H7 (cell line): ENCODE data around the gene PTPRT. TPM values are rescaled to one million over a fixed set of nuclear protein-coding genes. Genes with fewer than 3 reads are reported as not detected.

Experiments used
- DNase-seq: peaks from one replicate; pipeline ENCODE4 v3.0.0; 2012
- H3K27me3 ChIP-seq: 2 replicates; pipeline ENCODE4 v1.6.0; 2011; ENCODE audit warnings: mild to moderate bottlenecking, low read length; ENCODE audit not compliant: control insufficient read depth, insufficient read depth
- H3K36me3 ChIP-seq: replicated peaks from 2 replicates; pipeline ENCODE4 v1.5.1; 2011; ENCODE audit warnings: low read length; ENCODE audit not compliant: control insufficient read depth, insufficient read depth
- H3K4me3 ChIP-seq: 2 replicates; pipeline ENCODE4 v1.5.1; 2011; ENCODE audit warnings: low read depth, mild to moderate bottlenecking, control low read depth, low read length, moderate library complexity; ENCODE audit not compliant: insufficient read depth
- total RNA-seq: library from RNA; depleted of rRNA; stranded (reverse); fragments of >200 nt; shearing (Covaris generic); gene quantifications from 2 replicates; pipeline ENCODE4 v1.2.3, GENCODE V29; 2014

Gene PTPRT
- total RNA-seq, 1 experiment from 2014 or later: 0.07 TPM

GRCh38 chr20:42085366-42085765 is 1104.3 kb downstream of the PTPRT start:
- no peak for DNase-seq
- H3K27me3 ChIP-seq: no peaks in the 10 kb centered on the region
- no peaks in the 10 kb centered on the region for H3K36me3 ChIP-seq
- no peak overlapping the region for H3K4me3 ChIP-seq

GRCh38 chr20:42083280-42083679 is 1106.4 kb downstream of the PTPRT start:
- Histone ChIP-seq H3K27me3 (no peaks in the 10 kb centered on the region), H3K36me3 (no peaks in the 10 kb centered on the region), H3K4me3 (no peak overlapping the region)
- no peak for DNase-seq

- Histone ChIP-seq H3K27me3 (no peaks in the 10 kb centered on the region), H3K36me3 (no peaks in the 10 kb centered on the region), H3K4me3 (no peak overlapping the region)
- DNase-seq: no peak
Measured at GRCh38 chr20:42082611-42083010, 1107.1 kb downstream of the PTPRT start.

- Histone ChIP-seq H3K27me3 (no peaks in the 10 kb centered on the region), H3K36me3 (no peaks in the 10 kb centered on the region), H3K4me3 (no peak overlapping the region)
- no peak for DNase-seq
Measured at GRCh38 chr20:42080956-42081355, 1108.8 kb downstream of the PTPRT start.

- Histone ChIP-seq H3K36me3 (no peaks in the 10 kb centered on the region), H3K4me3 (no peak overlapping the region), H3K27me3 (no peaks in the 10 kb centered on the region)
- DNase-seq: no peak
Measured at GRCh38 chr20:42074944-42075343, 1114.8 kb downstream of the PTPRT start.

GRCh38 chr20:42067596-42067995 is 1122.1 kb downstream of the PTPRT start:
- DNase-seq: no peak
- no peak overlapping the region for H3K4me3 ChIP-seq
- H3K36me3 ChIP-seq: no peaks in the 10 kb centered on the region
- no peaks in the 10 kb centered on the region for H3K27me3 ChIP-seq

GRCh38 chr20:42067174-42067573 is 1122.5 kb downstream of the PTPRT start:
- H3K27me3 ChIP-seq: no peaks in the 10 kb centered on the region

GRCh38 chr20:42063141-42063540 is 1126.6 kb downstream of the PTPRT start:
- no peaks in the 10 kb centered on the region for H3K36me3 ChIP-seq
- no peak for DNase-seq

More at GRCh38 chr20:42067174-42067573, 1122.5 kb downstream of the PTPRT start:
- Histone ChIP-seq H3K4me3 (no peak overlapping the region), H3K36me3 (no peaks in the 10 kb centered on the region)
- no peak for DNase-seq

GRCh38 chr20:42053350-42053749 is 1136.4 kb downstream of the PTPRT start:
- no peak overlapping the region for H3K4me3 ChIP-seq
- no peaks in the 10 kb centered on the region for H3K36me3 ChIP-seq
- H3K27me3 ChIP-seq: no peaks in the 10 kb centered on the region
- DNase-seq: no peak

More at GRCh38 chr20:42063141-42063540, 1126.6 kb downstream of the PTPRT start:
- no peaks in the 10 kb centered on the region for H3K27me3 ChIP-seq
- no peak overlapping the region for H3K4me3 ChIP-seq

GRCh38 chr20:42051921-42052320 is 1137.8 kb downstream of the PTPRT start:
- no peak for DNase-seq
- no peaks in the 10 kb centered on the region for H3K27me3 ChIP-seq
- no peaks in the 10 kb centered on the region for H3K36me3 ChIP-seq
- H3K4me3 ChIP-seq: no peak overlapping the region

GRCh38 chr20:42046371-42047085 is 1143.2 kb downstream of the PTPRT start:
- DNase-seq: no peak
- Histone ChIP-seq H3K36me3 (no peaks in the 10 kb centered on the region), H3K4me3 (no peak overlapping the region), H3K27me3 (no peaks in the 10 kb centered on the region)

GRCh38 chr20:42043921-42044320 is 1145.8 kb downstream of the PTPRT start:
- no peaks in the 10 kb centered on the region for H3K27me3 ChIP-seq
- no peaks in the 10 kb centered on the region for H3K36me3 ChIP-seq
- H3K4me3 ChIP-seq: no peak overlapping the region
- DNase-seq: no peak

GRCh38 chr20:42041000-42041565 is 1148.6 kb downstream of the PTPRT start:
- DNase-seq: peak; percentile 10
- H3K36me3 ChIP-seq: no peaks in the 10 kb centered on the region
- no peak overlapping the region for H3K4me3 ChIP-seq
- H3K27me3 ChIP-seq: no peaks in the 10 kb centered on the region

- DNase-seq: peak; percentile 5
- Histone ChIP-seq H3K4me3 (no peak overlapping the region), H3K27me3 (no peaks in the 10 kb centered on the region; the same call in 1 of the 2 replicates), H3K36me3 (no peaks in the 10 kb centered on the region)
Measured at GRCh38 chr20:42027746-42028268, 1161.9 kb downstream of the PTPRT start.

- Histone ChIP-seq H3K36me3 (no peaks in the 10 kb centered on the region), H3K27me3 (no peaks in the 10 kb centered on the region; the same call in 1 of the 2 replicates), H3K4me3 (no peak overlapping the region)
- DNase-seq: no peak
Measured at GRCh38 chr20:42026599-42026998, 1163.1 kb downstream of the PTPRT start.
